ENCODE results near the gene AHNAK. TPM values are rescaled to one million over a fixed set of nuclear protein-coding genes. Genes with fewer than 3 reads are reported as not detected.

The AHNAK gene
- total and polyA plus RNA-seq, 2 of the 8 experiments (the other 6 are each of a cell fraction or from before 2014, with no cell fraction given) = 2.0 to 5.8 TPM

DNA sequence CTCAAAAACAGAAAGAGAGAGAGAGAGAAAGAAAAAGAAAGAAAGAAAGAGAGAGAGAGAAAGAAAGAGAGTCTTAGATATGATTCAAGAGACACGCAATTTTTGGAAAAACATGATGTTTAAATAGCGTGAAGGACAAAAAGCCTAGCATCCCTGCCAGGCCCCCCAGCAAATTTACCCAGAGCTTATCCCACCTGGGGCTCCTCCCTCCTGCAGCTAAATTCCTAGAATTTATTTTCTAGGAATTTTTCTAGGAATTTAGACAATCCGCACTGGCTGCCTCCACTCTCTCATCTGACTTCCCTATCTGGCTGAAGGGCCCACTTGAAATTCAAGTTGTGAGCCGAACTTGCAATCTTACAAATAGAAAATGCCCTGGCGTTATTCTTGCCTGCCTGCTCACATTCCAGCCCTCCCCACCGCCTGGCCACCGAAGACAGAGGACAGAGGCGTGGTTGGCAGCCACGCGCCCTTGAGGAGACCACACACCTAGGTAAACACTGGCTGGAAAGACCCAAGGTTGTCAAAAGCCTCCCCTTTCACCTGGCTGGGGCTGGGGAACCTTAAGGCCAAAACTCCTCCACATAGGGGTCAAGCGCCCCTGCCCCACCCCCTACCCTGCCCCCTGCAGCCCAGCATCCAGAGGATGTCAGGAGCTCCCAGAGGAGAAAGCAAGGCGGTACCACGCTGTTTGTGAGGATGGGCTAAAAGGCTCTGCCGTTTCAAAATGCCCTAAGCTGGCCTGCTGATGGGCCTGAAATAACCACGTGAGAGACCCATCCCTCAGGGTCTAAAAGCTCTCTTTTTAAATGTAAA lies 42.2 kb downstream of the AHNAK start:
- Histone ChIP-seq H3K4me3 (ENCODE audit: extremely low read depth in 1 of 4, insufficient read depth in 2 of 4, low read depth in 3 of 4, low read length in 4 of 4) (peak overlapping the region in 1 of 4 experiments; percentile 53; a peak in 4 of 8 replicates), H2BK120ac (replicated peaks; ENCODE audit: low read depth, low read length) (no peak overlapping the region), H3K4me2 (ENCODE audit: insufficient read depth in 1 of 2, low read depth in 2 of 2, low read length in 2 of 2) (peak overlapping the region; percentile 69 to 71), H4K91ac (replicated peaks; ENCODE audit: insufficient read length, low read length) (no peak overlapping the region), H3K27ac (ENCODE audit: low read depth, low read length) (no peak overlapping the region), H4K8ac (ENCODE audit: extremely low read depth, insufficient read depth, low read length) (no peak overlapping the region), H2BK12ac (ENCODE audit: low read depth, low read length) (no peak overlapping the region), H3K14ac (ENCODE audit: insufficient read length) (no peak overlapping the region), H3K79me2 (ENCODE audit: control insufficient read depth in 1 of 2, insufficient read depth in 2 of 2, low read length in 2 of 2) (no peaks in the 10 kb centered on the region), H2BK5ac (ENCODE audit: low read depth, low read length) (no peak overlapping the region), H2BK20ac (ENCODE audit: low read length) (no peak overlapping the region), H4K20me1 (replicated peaks in 1 of 2; ENCODE audit: control insufficient read depth in 1 of 2, insufficient read depth in 2 of 2, low read length in 2 of 2) (no peaks in the 10 kb centered on the region), H3K4ac (replicated peaks; ENCODE audit: insufficient read length, low read depth, low read length) (no peak overlapping the region), H3K9me3 (ENCODE audit: insufficient read depth in 2 of 2, low read depth in 1 of 2, low read length in 1 of 2) (no peaks in the 10 kb centered on the region), H2BK15ac (ENCODE audit: low read length) (no peak overlapping the region), H3K18ac (ENCODE audit: extremely low read depth, low read length) (no peak overlapping the region), H4K5ac (ENCODE audit: insufficient read length, low read depth, low read length) (no peak overlapping the region), H3K79me1 (ENCODE audit: low read depth, low read length) (no peaks in the 10 kb centered on the region), H2AFZ (ENCODE audit: low read length) (no peak overlapping the region), H3K27me3 (replicated peaks in 1 of 4; ENCODE audit: control insufficient read depth in 3 of 4, extremely low read depth in 1 of 4, insufficient read depth in 3 of 4, low read length in 3 of 4) (peaks cover 0 to 13% (median 5%) of the 10 kb centered on the region in 4 experiments; a peak in 4 of 7 replicates), H3K36me3 (ENCODE audit: control insufficient read depth in 2 of 4, insufficient read depth in 4 of 4, low read length in 3 of 4) (no peaks in the 10 kb centered on the region), H3K23me2 (ENCODE audit: low read depth, low read length) (peaks cover 6% of the 10 kb centered on the region), H3K23ac (ENCODE audit: insufficient read length) (no peak overlapping the region), H3K56ac (replicated peaks; ENCODE audit: insufficient read length, low read depth, low read length) (no peak overlapping the region), H3K9ac (replicated peaks in 1 of 4; ENCODE audit: extremely low read depth in 1 of 4, low read depth in 3 of 4, low read length in 3 of 4) (0 out of 7 replicates have a peak overlapping the region, but pooled peaks of 1 of the 4 experiments have one; percentile 12), H2AK5ac (ENCODE audit: low read depth, low read length) (no peak overlapping the region), H3K4me1 (replicated peaks in 1 of 4; ENCODE audit: control insufficient read depth in 3 of 4, insufficient read depth in 4 of 4, low read length in 3 of 4) (peaks cover 14 to 30% (median 22%) of the 10 kb centered on the region in 4 experiments)
- ChIA-PET CTCF (ENCODE audit: partially characterized antibody) (interaction anchor here (0.9 to 18.8 kb wide), 4 partner anchors 34 to 79 kb away, joined by 3 to 179 read pairs (median 24); no protein-coding TSS in a partner anchor), POLR2A (ENCODE audit: partially characterized antibody) (interaction anchor here (0.8 to 2.1 kb wide), 7 partner anchors 38 to 337 kb away, joined by 3 to 9 read pairs (median 3); no protein-coding TSS in a partner anchor)
- FAIRE-seq = no peak
- TF ChIP-seq SIN3A (conservative IDR thresholded peaks at IDR 0.05 in 1 of 2, IDR thresholded peaks at IDR 0.05 in 1 of 2; ENCODE audit: low read depth in 1 of 2, low read length in 2 of 2) (peak; percentile 49 to 79; a peak in 2 of 4 replicates), TEAD4 (IDR thresholded peaks at IDR 0.05; ENCODE audit: low read depth, low read length) (peak; percentile 77), MAX (IDR thresholded peaks at IDR 0.05) (peak; percentile 82), KDM4A (IDR thresholded peaks at IDR 0.05; ENCODE audit: low read depth, low read length, severe bottlenecking) (no peak), SAP30 (IDR thresholded peaks at IDR 0.05; ENCODE audit: insufficient read depth, insufficient replicate concordance, low read length) (peak; percentile 31), JUN (IDR thresholded peaks at IDR 0.05; ENCODE audit: low read depth, low read length) (no peak), PHF8 (conservative IDR thresholded peaks at IDR 0.05; ENCODE audit: low read depth, low read length) (no peak), EGR1 (IDR thresholded peaks at IDR 0.05; ENCODE audit: borderline replicate concordance, low read depth, low read length) (peak; percentile 45; the same call in 1 of the 2 replicates)
- 35% methylated on average over 15 of the region's 15 CpGs; no CpG with 5 or more reads in 1 of the 2 experiments for WGBS, 2 experiments (ENCODE audit: extremely low coverage in 1 of 2, insufficient coverage in 1 of 2, insufficient read length in 1 of 2, insufficient replicate concordance in 2 of 2, low coverage in 1 of 2, low lambda C conversion rate in 2 of 2, missing lambda C conversion rate in 1 of 2)
- peak in 1 of 2 experiments; percentile 67 for DNase-seq (ENCODE audit: low read depth in 1 of 2, low spot score in 2 of 2)
